HG03575 (cell line): ENCODE results near the gene ZNF639.

Source experiments
- ATAC-seq: cut with Tn5 transposase; IDR thresholded peaks from one replicate; pipeline ENCODE4 v1.9.1; 2021; ENCODE audit not compliant: unreplicated experiment, insufficient number of reproducible peaks, low FRiP score; ENCODE audit errors: extremely low read depth

ZNF639 gene

GRCh38 chr3:179308001-179308400, 14.8 kb upstream of the ZNF639 start:
- ATAC-seq, result no peak

DNA sequence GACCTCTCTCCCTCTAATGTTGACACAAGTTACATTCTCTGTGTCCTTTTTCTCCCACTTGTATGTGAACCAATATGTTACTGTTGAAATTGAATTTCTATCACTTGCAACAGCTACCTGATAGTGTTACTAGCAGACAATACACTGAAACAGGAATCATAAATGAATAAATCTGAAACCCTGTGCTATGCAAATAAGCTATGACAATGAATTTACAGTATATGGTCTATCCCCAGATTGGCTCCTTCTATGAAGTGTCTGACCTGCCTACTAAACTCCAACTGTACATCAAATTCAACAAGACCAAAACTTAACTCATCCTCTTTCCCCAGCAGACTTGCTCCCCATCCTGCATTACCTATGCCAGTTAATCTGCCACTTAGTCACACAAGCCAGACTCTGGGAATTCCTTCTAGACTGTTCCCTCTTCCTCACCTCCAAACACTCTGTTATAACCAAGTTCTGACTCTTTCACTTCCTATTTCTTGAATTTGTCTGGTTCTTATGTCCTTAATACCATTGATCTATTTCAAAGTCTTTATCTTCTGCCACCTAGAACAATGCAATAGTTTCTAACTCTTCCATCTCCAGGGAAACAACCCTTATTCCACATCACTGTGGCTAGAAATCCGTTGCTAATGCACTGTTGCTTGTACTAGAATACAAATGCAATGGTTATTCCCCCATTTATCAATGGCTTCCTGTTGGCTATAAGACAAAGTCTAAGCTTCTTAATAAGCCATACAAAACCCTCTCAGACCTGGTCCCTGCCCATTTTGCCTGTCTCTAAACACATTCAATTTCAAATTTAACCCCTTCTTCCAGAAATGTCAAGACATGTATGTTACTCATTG, 13.4 kb upstream of the ZNF639 start:
- peak; percentile 93 for ATAC-seq

GRCh38 chr3:179318876-179319275, 4.0 kb upstream of the ZNF639 start:
- ATAC-seq, result no peak

DNA sequence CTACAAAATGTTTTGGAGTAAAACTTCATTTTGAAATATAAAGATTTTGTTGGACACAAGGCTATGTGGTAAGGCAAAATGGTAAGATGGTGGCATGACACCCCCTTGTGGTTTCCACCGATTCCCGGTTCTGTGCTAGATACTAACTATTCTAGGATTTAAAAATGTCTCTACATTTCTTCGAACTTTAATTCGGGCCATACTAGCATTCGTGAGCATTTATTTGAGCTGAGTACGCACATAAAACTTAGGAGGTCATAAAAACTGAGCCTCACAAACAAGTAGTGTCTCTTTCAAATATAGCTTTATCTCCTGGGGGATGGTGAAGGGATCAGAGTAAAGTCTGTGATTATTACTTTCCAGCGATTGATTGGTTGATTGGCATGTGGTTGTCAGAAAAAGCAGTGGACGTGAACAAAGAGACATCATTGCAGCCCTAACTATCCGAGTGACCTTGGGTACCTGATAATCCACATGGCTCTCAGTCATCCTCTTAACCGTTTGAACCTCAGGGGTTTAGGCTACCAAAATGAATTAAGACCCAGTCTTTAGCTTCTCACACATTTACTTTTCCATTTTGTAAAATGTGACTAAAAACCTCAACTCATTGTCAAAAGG, 1.1 kb upstream of the ZNF639 start:
- no peak for ATAC-seq

GRCh38 chr3:179323197-179324110, 623 bp downstream of the ZNF639 start:
- no peak for ATAC-seq

- ATAC-seq, result no peak
Measured at GRCh38 chr3:179324270-179324754, 1.5 kb downstream of the ZNF639 start.

DNA sequence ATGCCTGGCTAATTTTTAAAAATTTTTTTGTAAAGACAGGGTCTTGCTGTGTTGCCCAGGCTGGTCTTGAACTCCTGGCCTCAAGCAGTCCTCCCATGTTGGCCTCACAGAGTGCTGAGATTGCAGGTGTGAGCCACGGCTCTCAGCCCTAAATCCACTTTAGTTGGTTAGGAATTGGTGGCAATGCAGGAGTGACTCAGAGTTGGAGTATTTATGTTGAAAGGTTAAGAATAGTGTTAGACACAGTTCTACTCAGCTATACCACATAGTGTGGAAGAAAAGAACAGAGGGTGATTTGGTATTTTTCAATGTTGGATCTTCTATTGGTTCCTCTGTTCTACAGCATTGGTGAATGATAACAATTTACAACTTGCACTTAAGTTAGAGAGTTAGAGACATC, 7.6 kb downstream of the ZNF639 start:
- no peak for ATAC-seq

DNA sequence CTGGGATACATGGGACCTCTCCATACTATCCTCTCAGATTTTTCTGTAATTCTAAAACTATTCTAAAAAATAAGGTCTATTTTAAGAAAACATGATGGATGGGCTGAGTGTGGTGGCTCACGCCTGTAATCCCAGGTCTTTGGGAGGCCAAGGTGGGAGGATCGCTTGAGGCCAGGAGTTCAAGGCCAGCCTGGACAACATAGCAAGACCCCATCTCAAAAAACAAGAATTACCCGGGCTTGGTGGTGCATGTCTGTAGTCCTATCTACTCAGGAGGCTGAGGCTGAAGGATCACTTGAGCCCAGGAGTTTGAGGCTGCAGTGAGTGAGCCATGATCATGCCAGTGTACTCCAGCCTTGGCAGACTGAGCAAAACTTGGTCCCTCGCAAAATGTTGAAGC, 9.4 kb downstream of the ZNF639 start:
- ATAC-seq, result no peak

DNA sequence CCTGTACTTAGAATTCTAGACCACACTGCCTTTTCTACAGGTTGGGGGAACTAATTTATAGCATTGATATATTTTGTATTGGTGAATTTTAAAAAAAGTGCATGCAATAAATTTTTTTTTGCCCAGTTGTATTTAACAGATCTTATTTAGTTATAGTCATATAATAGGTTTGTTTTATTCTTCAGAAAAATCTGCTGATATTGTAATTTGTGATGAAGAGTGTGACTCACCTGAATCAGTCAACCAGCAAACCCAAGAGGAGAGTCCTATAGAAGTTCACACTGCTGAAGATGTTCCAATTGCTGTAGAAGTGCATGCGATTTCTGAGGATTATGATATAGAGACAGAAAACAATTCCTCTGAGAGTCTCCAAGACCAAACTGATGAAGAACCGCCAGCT, 10.3 kb downstream of the ZNF639 start:
- ATAC-seq, result no peak

GRCh38 chr3:179336345-179336929, 13.6 kb downstream of the ZNF639 start:
- ATAC-seq, result no peak

- peak; percentile 50 for ATAC-seq
Measured at GRCh38 chr3:179347345-179348194, 24.7 kb downstream of the ZNF639 start, which contains the start of gene MFN1. Gene MFN1, plus strand, starts transcription at chr3:179347709. Its CDS starts 1,143 bp downstream, at chr3:179348852.

DNA sequence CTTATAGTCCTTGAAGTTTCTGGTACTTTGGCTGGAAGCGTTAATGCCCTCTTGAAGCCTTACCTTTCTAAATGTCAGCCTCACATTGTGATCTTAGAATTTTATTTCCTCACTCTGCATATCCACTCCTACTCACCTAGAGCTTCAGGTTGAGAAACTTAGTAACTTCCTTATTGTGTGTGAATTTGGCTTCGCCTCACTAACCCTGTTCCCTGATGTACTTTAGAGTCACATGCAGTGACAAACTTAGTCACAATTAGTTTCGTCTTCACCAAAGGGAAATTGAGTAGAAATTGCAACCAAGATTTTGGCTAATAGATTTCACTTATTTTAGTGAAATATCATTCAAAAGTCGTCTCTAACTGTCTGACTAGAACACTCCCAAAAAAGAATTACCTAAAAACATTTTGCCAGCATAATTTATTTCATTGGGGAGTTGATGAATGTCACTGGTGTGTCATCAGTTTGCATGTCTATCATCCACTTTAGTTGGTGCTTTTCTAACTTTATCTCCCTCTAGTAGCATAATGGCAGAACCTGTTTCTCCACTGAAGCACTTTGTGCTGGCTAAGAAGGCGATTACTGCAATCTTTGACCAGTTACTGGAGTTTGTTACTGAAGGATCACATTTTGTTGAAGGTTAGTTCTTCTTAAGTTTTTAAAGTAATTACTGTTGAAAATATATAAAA, 25.6 kb downstream of the ZNF639 start:
- peak; percentile 69 for ATAC-seq

- ATAC-seq, result no peak
Measured at GRCh38 chr3:179355996-179356395, 33.2 kb downstream of the ZNF639 start.

GRCh38 chr3:179363332-179363731, 40.5 kb downstream of the ZNF639 start:
- ATAC-seq, result no peak

DNA sequence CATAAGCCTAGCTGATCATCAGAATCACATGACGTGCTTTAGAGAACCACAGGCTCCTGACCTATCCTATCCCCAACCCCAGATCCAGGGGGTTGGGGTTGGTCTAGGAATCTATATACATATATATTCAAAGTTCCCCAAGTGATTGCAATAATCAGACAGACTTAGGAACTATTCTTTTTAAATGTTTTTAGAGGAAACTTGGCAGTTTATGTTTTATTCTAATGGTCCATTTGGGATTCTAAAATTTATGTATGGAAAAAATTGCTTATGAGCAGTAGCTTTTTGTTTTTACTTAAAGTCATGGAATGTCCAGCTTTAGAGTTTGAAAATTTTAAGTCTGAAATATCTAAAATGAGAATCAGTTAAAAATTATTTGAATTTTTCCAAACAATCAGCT, 46.8 kb downstream of the ZNF639 start:
- no peak for ATAC-seq

DNA sequence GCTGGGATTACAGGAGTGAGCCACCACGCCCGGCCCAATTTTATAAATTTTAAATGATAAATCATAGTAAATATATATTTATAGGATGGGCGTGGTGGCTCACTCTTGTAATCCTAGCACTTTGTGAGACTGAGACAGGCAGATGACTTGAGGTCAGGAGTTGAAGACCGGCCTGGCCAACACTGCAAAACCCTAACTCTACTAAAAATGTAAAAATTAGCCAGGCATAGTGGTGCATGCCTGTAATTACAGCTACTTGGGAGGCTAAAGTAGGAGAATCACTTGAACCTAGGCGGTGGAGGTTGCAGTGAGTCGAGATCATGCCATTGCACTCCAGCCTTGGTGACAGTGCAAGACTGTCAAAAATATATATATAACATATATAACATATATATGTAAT, 51.1 kb downstream of the ZNF639 start:
- no peak for ATAC-seq

DNA sequence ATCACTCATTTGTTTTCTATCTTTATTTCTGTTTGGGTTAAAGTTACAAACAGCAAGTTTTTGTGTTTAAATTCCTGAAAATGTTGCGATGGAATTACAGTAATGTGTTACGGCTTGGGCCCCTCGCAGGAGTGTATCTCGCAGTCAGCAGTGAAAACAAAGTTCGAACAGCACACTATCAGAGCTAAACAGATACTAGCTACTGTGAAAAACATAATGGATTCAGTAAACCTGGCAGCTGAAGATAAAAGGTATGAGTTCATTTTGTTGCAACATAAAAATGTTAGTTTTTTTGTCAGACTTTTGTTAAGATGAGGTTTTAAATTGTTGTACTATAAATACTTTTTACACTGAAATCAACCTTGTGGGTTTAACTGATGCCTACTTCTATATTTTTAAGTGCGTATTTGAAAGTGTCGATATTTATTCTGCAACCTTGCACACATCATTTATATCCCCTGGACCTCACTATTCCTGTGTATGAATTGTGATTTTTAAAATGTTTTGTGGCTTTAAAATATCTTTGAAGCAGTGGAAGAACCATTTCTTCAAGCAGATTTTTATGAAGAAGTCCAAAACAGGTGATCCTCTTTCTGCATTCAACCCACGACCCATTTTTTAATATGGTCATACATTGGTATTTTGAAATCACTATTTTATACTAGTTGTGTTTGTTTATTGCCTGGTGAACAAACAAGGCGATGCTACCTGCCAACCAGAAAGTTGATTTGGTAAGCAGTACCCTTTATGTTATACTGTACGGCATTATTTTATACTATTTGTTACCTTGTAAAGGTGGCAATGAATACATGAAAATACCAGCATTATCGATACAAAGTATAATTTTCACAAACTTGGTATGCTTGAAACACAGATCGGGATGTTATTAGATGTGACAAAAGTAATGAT, 52.5 kb downstream of the ZNF639 start:
- no peak for ATAC-seq
